Measurements from ENCODE around the gene CSNK1D.

The CSNK1D gene

DNA sequence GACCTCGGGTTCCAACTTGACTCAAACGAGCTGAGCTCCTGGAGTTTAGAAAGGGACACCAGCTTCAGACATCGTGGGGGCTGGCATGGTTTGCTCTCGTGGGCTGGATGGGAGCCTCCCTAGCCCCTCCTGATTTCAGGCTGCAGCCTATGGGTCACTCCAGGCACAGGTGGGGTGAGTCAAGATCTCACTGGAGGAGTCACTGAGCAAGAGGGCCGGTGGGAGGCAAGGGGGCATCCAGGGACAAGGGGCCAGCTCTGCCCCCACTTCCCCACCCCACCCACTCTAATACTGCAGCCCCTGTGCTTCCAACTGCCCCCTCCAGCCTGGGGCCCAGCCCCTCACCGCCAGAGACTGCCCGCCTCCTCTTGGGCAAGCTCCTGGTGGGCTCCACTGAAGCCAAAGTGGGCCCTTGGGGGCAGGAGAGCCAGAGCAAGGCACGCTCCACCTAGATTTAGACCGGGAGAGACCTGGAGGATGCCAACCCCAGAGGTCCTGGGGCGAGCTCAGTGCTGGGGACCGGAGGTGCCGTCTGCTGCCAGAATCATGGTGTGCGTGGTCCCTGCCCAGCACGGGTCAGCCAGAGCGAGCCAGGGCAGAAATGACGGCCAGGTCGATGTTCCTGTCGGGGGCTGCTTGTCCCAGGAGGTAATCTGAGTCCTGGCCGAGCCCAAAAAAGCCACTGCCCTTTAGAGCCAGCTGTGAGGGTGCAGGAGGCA lies 38.3 kb downstream of the CSNK1D start:
- peak overlapping the region; percentile 7 for H3K4me3 Mint-ChIP-seq
- H3K27me3 Mint-ChIP-seq = no peaks in the 10 kb centered on the region
- H3K27ac Mint-ChIP-seq = peak overlapping the region; percentile 64
- intact Hi-C loops (cut with micrococcal nuclease) = loop anchor here (5.0 to 10.0 kb wide), 2 partner anchors 60 to 87 kb away; no protein-coding TSS in a partner anchor
- peaks cover 81% of the 10 kb centered on the region for H3K4me1 Mint-ChIP-seq (ENCODE audit: low read depth)
- H3K9me3 Mint-ChIP-seq = no peaks in the 10 kb centered on the region
- peaks cover 84% of the 10 kb centered on the region for H3K36me3 Mint-ChIP-seq (ENCODE audit: low read depth)

DNA sequence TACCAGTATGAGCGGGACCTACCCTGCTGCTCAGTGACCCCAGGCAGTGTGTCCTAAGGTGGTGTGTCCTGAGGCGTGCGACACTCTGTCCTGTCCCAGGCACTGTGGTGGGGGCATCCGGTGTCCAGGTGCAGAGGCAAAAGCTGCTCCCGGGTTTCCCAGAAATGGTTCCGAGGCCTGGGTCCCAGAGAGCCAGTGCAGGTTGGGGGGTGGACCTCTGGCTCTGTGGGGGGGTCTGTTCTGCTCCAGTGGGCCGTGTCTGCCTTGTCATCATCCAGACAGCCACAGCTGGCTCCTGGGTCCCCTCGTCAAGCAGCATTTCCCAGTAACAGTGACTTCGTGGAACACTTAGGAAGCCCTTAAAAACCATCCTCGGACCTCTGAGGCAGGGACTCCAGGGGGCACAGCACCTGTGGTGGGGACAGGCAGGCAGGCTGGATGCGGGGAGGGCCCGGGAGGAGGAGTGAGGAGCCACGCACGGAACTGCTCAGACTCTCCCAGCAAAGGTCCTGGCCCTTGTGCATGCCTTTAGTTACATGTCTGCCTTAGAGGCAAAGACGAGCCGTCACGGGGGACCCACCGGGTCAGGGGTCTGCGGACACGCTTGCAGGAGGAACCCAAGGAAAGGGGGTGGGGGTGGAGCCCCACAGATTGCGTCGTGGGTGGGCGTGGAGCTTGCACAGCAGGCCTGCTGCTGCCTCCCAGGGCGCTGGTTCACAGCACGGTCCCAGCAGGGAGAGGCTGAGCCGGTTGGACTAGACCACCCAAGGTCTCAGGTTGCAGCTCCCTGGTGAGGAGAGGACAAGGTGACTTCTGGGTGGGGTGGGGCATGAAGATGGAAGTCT lies 39.1 kb downstream of the CSNK1D start:
- Mint-ChIP-seq H3K9me3 (no peaks in the 10 kb centered on the region), H3K4me1 (ENCODE audit: low read depth) (peaks cover 79% of the 10 kb centered on the region), H3K27ac (peak overlapping the region; percentile 64), H3K36me3 (ENCODE audit: low read depth) (peaks cover 84% of the 10 kb centered on the region), H3K4me3 (peak overlapping the region; percentile 30), H3K27me3 (no peaks in the 10 kb centered on the region)
- intact Hi-C loops (cut with micrococcal nuclease) = loop anchor here (5.0 to 10.0 kb wide), 2 partner anchors 60 to 88 kb away; no protein-coding TSS in a partner anchor

- Mint-ChIP-seq H3K9me3 (no peaks in the 10 kb centered on the region), H3K27ac (no peak overlapping the region), H3K4me1 (ENCODE audit: low read depth) (peaks cover 66% of the 10 kb centered on the region), H3K36me3 (ENCODE audit: low read depth) (peaks cover 73% of the 10 kb centered on the region), H3K4me3 (peak overlapping the region; percentile 48), H3K27me3 (no peaks in the 10 kb centered on the region)
- intact Hi-C loops (cut with micrococcal nuclease) = loop anchor here (10.0 kb wide), 1 partner anchor 62 kb away; no protein-coding TSS in a partner anchor
Measured at GRCh38 chr17:82232876-82233785, 40.4 kb downstream of the CSNK1D start.

DNA sequence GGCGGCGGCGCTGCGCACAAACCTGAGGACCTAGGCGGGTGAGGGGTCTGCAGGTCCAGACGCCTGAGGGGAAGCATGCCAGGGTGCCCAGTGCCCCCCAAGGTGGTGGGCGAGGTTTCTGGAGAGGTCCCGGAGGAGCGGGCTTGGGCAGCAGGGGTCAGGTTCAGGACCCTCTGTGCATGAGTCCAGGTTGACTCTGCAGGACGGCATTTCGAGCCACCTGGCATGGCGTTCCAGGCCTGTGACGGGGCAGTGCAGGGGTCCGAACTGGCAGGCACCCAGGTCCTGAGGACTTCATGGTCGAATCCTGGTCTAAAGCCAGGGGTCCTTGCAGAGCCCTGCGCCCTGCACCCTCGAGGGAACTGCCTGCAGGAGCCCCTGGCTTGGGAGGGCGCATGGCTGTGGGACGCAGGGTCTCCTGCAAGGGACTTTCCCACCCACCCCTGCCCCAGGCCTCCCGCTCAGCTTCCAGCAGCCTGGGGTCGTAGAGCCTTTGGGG lies 41.1 kb downstream of the CSNK1D start:
- Mint-ChIP-seq H3K4me3 (peak overlapping the region; percentile 99), H3K27ac (peak overlapping the region; percentile 92), H3K27me3 (no peaks in the 10 kb centered on the region), H3K36me3 (ENCODE audit: low read depth) (peaks cover 65% of the 10 kb centered on the region), H3K4me1 (ENCODE audit: low read depth) (peaks cover 63% of the 10 kb centered on the region), H3K9me3 (no peaks in the 10 kb centered on the region)
- intact Hi-C loops (cut with micrococcal nuclease) = loop anchor here (10.0 kb wide), 1 partner anchor 62 kb away; no protein-coding TSS in a partner anchor

DNA sequence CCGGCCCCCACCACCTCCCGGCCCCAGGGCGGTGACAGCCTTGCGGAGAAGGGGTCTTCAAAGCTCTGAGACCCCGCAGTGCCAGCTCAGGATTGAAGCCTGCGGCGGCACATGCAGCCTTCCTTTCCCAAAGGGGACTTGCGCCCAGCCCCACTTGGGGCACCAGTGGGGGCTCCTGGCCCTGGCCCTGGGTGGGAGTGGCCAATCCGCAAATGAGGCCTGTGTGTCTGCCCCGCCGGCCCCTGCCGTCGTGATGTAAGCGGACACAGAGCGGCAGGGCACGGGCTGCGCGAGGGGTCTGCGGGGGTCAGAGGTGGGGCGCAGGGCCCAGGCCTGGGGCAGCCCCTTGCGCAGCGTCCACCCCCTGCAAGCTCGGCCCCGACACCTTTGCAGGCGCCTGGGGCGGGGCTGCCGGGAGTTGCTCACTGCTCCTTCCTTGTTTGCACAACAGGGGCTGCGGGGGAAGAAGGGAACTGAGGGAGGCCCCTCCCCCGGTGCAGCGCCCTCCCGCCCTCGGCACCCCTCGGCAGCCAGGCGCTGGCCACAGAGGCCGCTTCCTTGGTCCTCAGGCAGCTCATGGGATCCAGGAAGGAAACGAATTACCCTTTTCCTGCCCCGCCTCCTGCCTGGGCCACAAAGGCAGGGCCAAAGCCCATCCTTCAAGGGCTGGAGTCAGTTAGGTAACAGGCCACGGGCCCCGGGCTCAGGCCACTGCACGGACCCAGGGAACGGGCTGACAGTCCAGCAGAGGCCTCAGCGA lies 41.8 kb downstream of the CSNK1D start:
- Mint-ChIP-seq H3K27me3 (no peaks in the 10 kb centered on the region), H3K4me3 (peak overlapping the region; percentile 99), H3K9me3 (no peaks in the 10 kb centered on the region), H3K36me3 (ENCODE audit: low read depth) (peaks cover 59% of the 10 kb centered on the region), H3K4me1 (ENCODE audit: low read depth) (peaks cover 63% of the 10 kb centered on the region), H3K27ac (peak overlapping the region; percentile 92)
- intact Hi-C loops (cut with micrococcal nuclease) = loop anchor here (2.0 to 10.0 kb wide), 2 partner anchors 17 to 63 kb away; no protein-coding TSS in a partner anchor

GRCh38 chr17:82231312-82231561 lies 42.3 kb downstream of the CSNK1D start:
- Mint-ChIP-seq H3K4me1 (ENCODE audit: low read depth) (peaks cover 61% of the 10 kb centered on the region), H3K36me3 (ENCODE audit: low read depth) (peaks cover 54% of the 10 kb centered on the region), H3K9me3 (no peaks in the 10 kb centered on the region), H3K27me3 (no peaks in the 10 kb centered on the region), H3K4me3 (peak overlapping the region; percentile 99), H3K27ac (peak overlapping the region; percentile 92)
- intact Hi-C loops (cut with micrococcal nuclease) = loop anchor here (2.0 to 10.0 kb wide), 2 partner anchors 16 to 64 kb away; no protein-coding TSS in a partner anchor

- intact Hi-C loops (cut with micrococcal nuclease) = loop anchor here (2.0 to 10.0 kb wide), 2 partner anchors 16 to 64 kb away; no protein-coding TSS in a partner anchor
- Mint-ChIP-seq H3K27me3 (no peaks in the 10 kb centered on the region), H3K4me3 (peak overlapping the region; percentile 99), H3K27ac (peak overlapping the region; percentile 92), H3K9me3 (no peaks in the 10 kb centered on the region), H3K36me3 (ENCODE audit: low read depth) (peaks cover 49% of the 10 kb centered on the region), H3K4me1 (ENCODE audit: low read depth) (peaks cover 60% of the 10 kb centered on the region)
Measured at GRCh38 chr17:82230609-82231311, 42.7 kb downstream of the CSNK1D start.

GRCh38 chr17:82229698-82230608 lies 43.5 kb downstream of the CSNK1D start:
- peak overlapping the region; percentile 99 for H3K4me3 Mint-ChIP-seq
- peaks cover 57% of the 10 kb centered on the region for H3K4me1 Mint-ChIP-seq (ENCODE audit: low read depth)
- intact Hi-C loops (cut with micrococcal nuclease) = loop anchor here (2.0 to 10.0 kb wide), 3 partner anchors 15 to 65 kb away; no protein-coding TSS in a partner anchor
- H3K36me3 Mint-ChIP-seq (ENCODE audit: low read depth) = peaks cover 41% of the 10 kb centered on the region
- H3K27me3 Mint-ChIP-seq = no peaks in the 10 kb centered on the region
- no peaks in the 10 kb centered on the region for H3K9me3 Mint-ChIP-seq
- peak overlapping the region; percentile 92 for H3K27ac Mint-ChIP-seq

- peaks cover 53% of the 10 kb centered on the region for H3K4me1 Mint-ChIP-seq (ENCODE audit: low read depth)
- peak within 1 kb of the TSS; percentile 99 for H3K4me3 Mint-ChIP-seq
- H3K27ac Mint-ChIP-seq = peak within 1 kb of the TSS; percentile 92
- H3K9me3 Mint-ChIP-seq = no peaks in the 10 kb centered on the region
- H3K27me3 Mint-ChIP-seq = no peaks in the 10 kb centered on the region
- H3K36me3 Mint-ChIP-seq (ENCODE audit: low read depth) = peaks cover 32% of the 10 kb centered on the region
- intact Hi-C loops (cut with micrococcal nuclease) = loop anchor here (2.0 kb wide), 1 partner anchor 22 kb away; no protein-coding TSS in a partner anchor
Measured at GRCh38 chr17:82228842-82229697, 44.4 kb downstream of the CSNK1D start, which contains the start of gene SLC16A3. Gene SLC16A3, plus strand, starts transcription at chr17:82229042. Its CDS starts 6,967 bp downstream, at chr17:82236009.

DNA sequence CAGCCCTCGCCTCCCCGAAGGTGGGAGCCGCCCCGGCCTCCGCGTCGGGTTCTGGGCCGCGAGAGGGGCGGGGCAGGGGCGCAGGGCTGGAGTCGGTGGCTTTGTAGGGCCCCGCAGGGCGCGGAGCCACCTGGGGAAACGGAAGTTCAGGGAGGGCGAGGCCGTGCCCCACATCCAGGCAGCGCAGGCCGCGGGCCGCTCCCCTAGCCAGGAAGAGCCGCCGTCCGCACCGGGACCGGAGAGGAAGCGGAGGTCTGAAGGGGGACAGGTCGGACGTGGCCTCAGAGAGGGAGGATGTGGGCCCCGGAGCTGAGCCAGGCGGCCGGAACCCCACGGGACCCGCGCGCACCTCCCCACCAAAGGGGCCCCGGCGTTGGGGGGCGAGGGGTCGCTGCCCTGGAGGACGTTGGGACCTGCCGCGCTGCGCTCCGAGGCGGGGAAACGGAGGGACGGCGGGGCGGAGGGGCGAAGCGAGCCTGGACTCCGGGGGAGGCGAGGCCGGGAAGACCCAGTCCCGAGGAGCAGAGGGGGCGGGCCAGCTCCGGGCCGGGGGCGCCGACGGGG lies 45.1 kb downstream of the CSNK1D start:
- Mint-ChIP-seq H3K4me1 (ENCODE audit: low read depth) (peaks cover 51% of the 10 kb centered on the region), H3K27me3 (no peaks in the 10 kb centered on the region), H3K4me3 (peak overlapping the region; percentile 79), H3K36me3 (ENCODE audit: low read depth) (peaks cover 25% of the 10 kb centered on the region), H3K27ac (peak overlapping the region; percentile 91), H3K9me3 (no peaks in the 10 kb centered on the region)
- intact Hi-C loops (cut with micrococcal nuclease) = loop anchor here (2.0 kb wide), 1 partner anchor 22 kb away; no protein-coding TSS in a partner anchor
